Peyer's patch (tissue), 4 donors: ENCODE results near the gene MTERF4.

ENCODE experiments used
- POLR2A ChIP-seq, 2 donors: fragments of 450-650 bp; IDR thresholded peaks; one replicate each; pipeline ENCODE4 v1.5.1; 2017; ENCODE audit warnings: antibody characterized with exemption in 2 of 2, mild to moderate bottlenecking in 2 of 2, moderate library complexity in 2 of 2
- TF ChIP-seq, protein P1 (sequence below), 6 experiments: fragments of 450-650 bp in 4 of 6; fragments of 200-600 bp in 2 of 6; sonication (generic) in 1 of 6; IDR thresholded peaks; one replicate each; pipeline ENCODE4 v1.5.1; 2017 to 2019; ENCODE audit warnings: antibody characterized with exemption in 6 of 6, mild to moderate bottlenecking in 3 of 6, moderate library complexity in 1 of 6

DNA sequence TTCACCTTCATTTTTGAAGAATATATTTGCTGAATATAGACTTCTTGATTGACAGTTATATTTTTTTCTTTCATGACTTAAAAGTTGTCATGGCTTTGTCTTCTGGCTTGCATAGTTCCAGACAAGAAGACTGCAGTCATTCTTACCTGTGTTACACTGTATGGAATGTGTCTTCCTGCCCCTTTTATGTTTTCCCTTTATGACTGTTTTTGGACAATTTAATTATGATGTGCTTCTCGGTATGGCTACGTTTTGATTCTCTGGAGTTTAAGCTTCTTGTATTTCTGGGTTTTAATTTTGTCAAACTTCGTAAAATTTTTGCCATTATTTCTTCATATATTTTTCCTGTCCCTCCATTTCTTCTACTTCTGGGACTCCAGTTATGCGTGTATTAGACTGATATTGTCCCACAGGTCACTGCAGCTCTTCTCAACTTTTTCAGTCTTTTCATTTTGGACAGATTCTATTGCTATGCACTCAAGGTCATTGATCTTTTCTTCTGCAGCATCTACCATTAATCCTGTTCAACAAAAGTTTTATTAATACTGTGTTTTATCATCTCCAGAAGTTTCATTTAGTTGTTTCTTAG, 17.1 kb downstream of the MTERF4 start:
- TF ChIP-seq, protein P1, sequence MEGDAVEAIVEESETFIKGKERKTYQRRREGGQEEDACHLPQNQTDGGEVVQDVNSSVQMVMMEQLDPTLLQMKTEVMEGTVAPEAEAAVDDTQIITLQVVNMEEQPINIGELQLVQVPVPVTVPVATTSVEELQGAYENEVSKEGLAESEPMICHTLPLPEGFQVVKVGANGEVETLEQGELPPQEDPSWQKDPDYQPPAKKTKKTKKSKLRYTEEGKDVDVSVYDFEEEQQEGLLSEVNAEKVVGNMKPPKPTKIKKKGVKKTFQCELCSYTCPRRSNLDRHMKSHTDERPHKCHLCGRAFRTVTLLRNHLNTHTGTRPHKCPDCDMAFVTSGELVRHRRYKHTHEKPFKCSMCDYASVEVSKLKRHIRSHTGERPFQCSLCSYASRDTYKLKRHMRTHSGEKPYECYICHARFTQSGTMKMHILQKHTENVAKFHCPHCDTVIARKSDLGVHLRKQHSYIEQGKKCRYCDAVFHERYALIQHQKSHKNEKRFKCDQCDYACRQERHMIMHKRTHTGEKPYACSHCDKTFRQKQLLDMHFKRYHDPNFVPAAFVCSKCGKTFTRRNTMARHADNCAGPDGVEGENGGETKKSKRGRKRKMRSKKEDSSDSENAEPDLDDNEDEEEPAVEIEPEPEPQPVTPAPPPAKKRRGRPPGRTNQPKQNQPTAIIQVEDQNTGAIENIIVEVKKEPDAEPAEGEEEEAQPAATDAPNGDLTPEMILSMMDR (IDR thresholded peaks at IDR 0.05) = no peak
- TF ChIP-seq POLR2A (IDR thresholded peaks at IDR 0.05) = no peak
